NOMO-1 (cell line): ENCODE data around the gene CDH23.

Source experiments
- DNase-seq, 2 experiments: peaks; one replicate each; lab custom pipeline; 2025; ENCODE audit not compliant: unreplicated experiment in 2 of 2; lab: John Stamatoyannopoulos, UW

Gene CDH23

GRCh38 chr10:71774916-71775702 is 378.4 kb downstream of the CDH23 start:
- peak; percentile 92 to 95 for DNase-seq

GRCh38 chr10:71776481-71776925 is 379.8 kb downstream of the CDH23 start:
- DNase-seq = peak; percentile 47 to 69

GRCh38 chr10:71777213-71777985 is 380.7 kb downstream of the CDH23 start:
- no peak for DNase-seq

- peak in 1 of 2 experiments; percentile 6 for DNase-seq
Observed at GRCh38 chr10:71778071-71778825, 381.5 kb downstream of the CDH23 start.

- DNase-seq = no peak
Observed at GRCh38 chr10:71779641-71780040, 382.9 kb downstream of the CDH23 start.

GRCh38 chr10:71780156-71780555 is 383.4 kb downstream of the CDH23 start:
- no peak for DNase-seq

- DNase-seq = no peak
Observed at GRCh38 chr10:71780719-71781118, 384.0 kb downstream of the CDH23 start.

- no peak for DNase-seq
Observed at GRCh38 chr10:71782221-71782916, 385.6 kb downstream of the CDH23 start.

GRCh38 chr10:71782917-71783490 is 386.3 kb downstream of the CDH23 start:
- peak in 1 of 2 experiments; percentile 14 for DNase-seq

GRCh38 chr10:71783917-71784678 is 387.4 kb downstream of the CDH23 start:
- DNase-seq = no peak

- DNase-seq = no peak
Observed at GRCh38 chr10:71784679-71785272, 388.1 kb downstream of the CDH23 start.

GRCh38 chr10:71788954-71789353 is 392.2 kb downstream of the CDH23 start:
- DNase-seq = no peak

GRCh38 chr10:71789871-71790270 is 393.2 kb downstream of the CDH23 start:
- no peak for DNase-seq

- DNase-seq = no peak
Observed at GRCh38 chr10:71790749-71791440, 394.2 kb downstream of the CDH23 start.

- peak in 1 of 2 experiments; percentile 9 for DNase-seq
Observed at GRCh38 chr10:71795248-71795647, 398.5 kb downstream of the CDH23 start.

- no peak for DNase-seq
Observed at GRCh38 chr10:71796749-71797405, 400.2 kb downstream of the CDH23 start.

- DNase-seq = no peak
Observed at GRCh38 chr10:71797533-71798307, 401.0 kb downstream of the CDH23 start.
